Osteoblast (primary cell): ENCODE results near the gene SLC24A1. TPM values are rescaled to one million over a fixed set of nuclear protein-coding genes. Genes with fewer than 3 reads are reported as not detected.

Experiments used
- DNase-seq: peaks from one replicate; pipeline ENCODE4 v3.0.0; 2011; ENCODE audit warnings: low spot score, mixed read lengths; ENCODE audit not compliant: insufficient read length; ENCODE audit errors: missing footprints
- H2AFZ ChIP-seq: 2 replicates; pipeline ENCODE4 v1.6.0; 2011; ENCODE audit warnings: mild to moderate bottlenecking, low read length
- H3K27ac ChIP-seq: 2 replicates; pipeline ENCODE4 v1.5.1; 2011; ENCODE audit warnings: mild to moderate bottlenecking, low read depth, low read length, moderate library complexity
- H3K27me3 ChIP-seq: 2 replicates; pipeline ENCODE4 v1.6.0; 2012; ENCODE audit warnings: mild to moderate bottlenecking, control low read depth, inconsistent platforms, low read length, moderate library complexity; ENCODE audit not compliant: insufficient read depth
- H3K36me3 ChIP-seq: 2 replicates; pipeline ENCODE4 v1.5.1; 2011; ENCODE audit warnings: mild to moderate bottlenecking, low read length, control low read depth, moderate library complexity; ENCODE audit not compliant: insufficient read depth
- H3K4me1 ChIP-seq: 2 replicates; pipeline ENCODE4 v1.5.1; 2011; ENCODE audit warnings: mild to moderate bottlenecking, low read length, control low read depth, moderate library complexity; ENCODE audit not compliant: insufficient read depth
- H3K4me2 ChIP-seq: 2 replicates; pipeline ENCODE4 v1.6.0; 2011; ENCODE audit warnings: mild to moderate bottlenecking, low read length; ENCODE audit not compliant: insufficient read depth
- H3K4me3 ChIP-seq: fragments of 200-600 bp; sonication (generic); 3 replicates; pipeline ENCODE4 v1.5.1; 2012; ENCODE audit warnings: mild to moderate bottlenecking, low read length, inconsistent platforms; ENCODE audit not compliant: insufficient read depth
- H3K79me2 ChIP-seq: 2 replicates; pipeline ENCODE4 v1.6.0; 2012; ENCODE audit warnings: mild to moderate bottlenecking, low read length, control low read depth, inconsistent platforms; ENCODE audit not compliant: insufficient read depth
- H3K9me3 ChIP-seq: 2 replicates; pipeline ENCODE4 v1.5.1; 2011; ENCODE audit warnings: low read depth, low read length, control low read depth
- H4K20me1 ChIP-seq: 2 replicates; pipeline ENCODE4 v1.6.0; 2012; ENCODE audit warnings: mild to moderate bottlenecking, low read length, control low read depth; ENCODE audit not compliant: insufficient read depth
- CTCF ChIP-seq: IDR thresholded peaks from 2 replicates; pipeline ENCODE4 v1.5.1; 2011; ENCODE audit warnings: mild to moderate bottlenecking, low read depth, low read length, moderate library complexity; ENCODE audit errors: extremely low read depth
- total RNA-seq: library from RNA; depleted of rRNA; stranded (reverse); fragments of >200 nt; gene quantifications from 2 replicates; pipeline ENCODE4 v1.2.3, GENCODE V29; 2012

The SLC24A1 gene
- total RNA-seq, 1 donor, result 10.1 TPM

DNA sequence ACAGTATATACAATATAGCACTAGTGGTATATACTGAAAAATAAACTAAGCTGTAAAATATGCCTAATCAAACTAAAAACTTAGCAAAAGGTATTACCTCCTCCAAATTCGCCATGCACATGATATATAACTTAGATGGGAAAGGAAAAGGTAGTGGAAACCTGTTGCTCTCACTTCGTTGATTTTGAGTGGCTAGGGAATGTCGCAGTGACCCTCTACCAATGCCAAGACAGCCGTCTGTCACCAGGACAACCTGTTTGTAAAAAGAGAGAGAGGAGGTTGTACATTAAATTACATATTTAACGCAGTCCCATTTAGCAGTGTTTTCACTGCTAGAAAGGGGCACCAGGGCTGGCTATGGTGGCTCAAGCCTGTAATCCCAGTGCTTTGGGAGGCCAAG lies 22.1 kb upstream of the SLC24A1 start:
- H3K79me2 ChIP-seq, result peaks cover under 1% of the 10 kb centered on the region
- no peak overlapping the region for H3K4me3 ChIP-seq
- H2AFZ ChIP-seq, result no peak overlapping the region
- H3K27me3 ChIP-seq, result no peaks in the 10 kb centered on the region
- no peak overlapping the region for H3K27ac ChIP-seq
- DNase-seq, result no peak
- H3K4me1 ChIP-seq, result no peaks in the 10 kb centered on the region
- peaks cover 66% of the 10 kb centered on the region for H3K36me3 ChIP-seq
- H4K20me1 ChIP-seq, result no peaks in the 10 kb centered on the region
- H3K9me3 ChIP-seq, result no peaks in the 10 kb centered on the region
- no peak for TF ChIP-seq CTCF
- H3K4me2 ChIP-seq, result no peak overlapping the region

GRCh38 chr15:65603134-65603533 lies 18.6 kb upstream of the SLC24A1 start:
- Histone ChIP-seq H3K9me3 (no peaks in the 10 kb centered on the region), H4K20me1 (no peaks in the 10 kb centered on the region), H2AFZ (no peak overlapping the region), H3K4me1 (no peaks in the 10 kb centered on the region), H3K27ac (no peak overlapping the region), H3K79me2 (peaks cover 26% of the 10 kb centered on the region), H3K27me3 (no peaks in the 10 kb centered on the region), H3K4me3 (no peak overlapping the region), H3K36me3 (peaks cover 63% of the 10 kb centered on the region), H3K4me2 (no peak overlapping the region)
- peak; percentile 10 for DNase-seq
- TF ChIP-seq CTCF, result no peak

DNA sequence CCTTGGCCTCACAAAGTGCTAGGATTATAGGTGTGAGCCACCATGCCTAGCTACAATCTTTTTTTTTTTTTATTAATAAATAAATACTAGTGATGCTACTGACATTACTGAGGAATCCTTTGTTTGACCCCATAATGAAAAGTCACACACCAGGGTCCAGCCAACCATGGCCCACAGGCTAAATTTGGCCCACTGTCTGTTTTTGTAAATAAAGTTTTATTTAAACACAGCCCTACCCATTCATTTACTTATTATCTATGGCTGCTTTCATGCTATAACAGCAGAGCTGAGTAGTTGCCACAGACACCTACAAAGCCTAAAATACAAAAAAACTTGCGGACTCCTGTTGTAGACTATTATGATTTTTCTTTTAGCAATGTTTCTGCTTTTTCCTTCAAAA lies 18.2 kb upstream of the SLC24A1 start:
- Histone ChIP-seq H3K4me1 (peaks cover under 1% of the 10 kb centered on the region), H3K79me2 (peaks cover 30% of the 10 kb centered on the region), H3K27me3 (no peaks in the 10 kb centered on the region), H3K27ac (no peak overlapping the region), H3K36me3 (peaks cover 59% of the 10 kb centered on the region), H4K20me1 (no peaks in the 10 kb centered on the region), H3K4me2 (no peak overlapping the region), H3K4me3 (no peak overlapping the region), H3K9me3 (no peaks in the 10 kb centered on the region), H2AFZ (no peak overlapping the region)
- no peak for DNase-seq
- TF ChIP-seq CTCF, result no peak

GRCh38 chr15:65610871-65611718 lies 10.6 kb upstream of the SLC24A1 start, which contains the start of gene INTS14:
Gene INTS14 (minus strand): TSS chr15:65611131. CDS start chr15:65607380, 3,751 bp downstream.
- H3K36me3 ChIP-seq, result peaks cover 7% of the 10 kb centered on the region
- H3K27ac ChIP-seq, result peak within 1 kb of the TSS; percentile 96
- no peaks in the 10 kb centered on the region for H3K27me3 ChIP-seq
- peak; percentile 96 for DNase-seq
- peak; percentile 45 for TF ChIP-seq CTCF
- H3K4me2 ChIP-seq, result peak within 1 kb of the TSS; percentile 96
- H3K79me2 ChIP-seq, result peaks cover 49% of the 10 kb centered on the region
- peak within 1 kb of the TSS; percentile 92 for H3K4me3 ChIP-seq
- no peaks in the 10 kb centered on the region for H3K9me3 ChIP-seq
- H2AFZ ChIP-seq, result peak within 1 kb of the TSS; percentile 99
- H4K20me1 ChIP-seq, result no peaks in the 10 kb centered on the region
- peaks cover 24% of the 10 kb centered on the region for H3K4me1 ChIP-seq
